Measurements from ENCODE around the gene SZRD1.

The SZRD1 gene

GRCh38 chr1:16391411-16391810 lies 24.4 kb downstream of the SZRD1 start:
- Histone ChIP-seq H3K9me3 (no peaks in the 10 kb centered on the region), H3K4me1 (no peaks in the 10 kb centered on the region), H3K36me3 (peaks cover 1% of the 10 kb centered on the region; the same call in 1 of the 2 replicates), H3K4me3 (ENCODE audit: low read depth, low read length) (no peak overlapping the region), H3K27me3 (no peaks in the 10 kb centered on the region)
- no peak for DNase-seq
- no peak for TF ChIP-seq CTCF (IDR thresholded peaks at IDR 0.05; ENCODE audit: low read depth, low read length)

GRCh38 chr1:16392740-16393569 lies 25.9 kb downstream of the SZRD1 start:
- DNase-seq, result no peak
- Histone ChIP-seq H3K4me1 (no peaks in the 10 kb centered on the region), H3K27me3 (no peaks in the 10 kb centered on the region), H3K9me3 (no peaks in the 10 kb centered on the region), H3K4me3 (ENCODE audit: low read depth, low read length) (no peak overlapping the region), H3K36me3 (peaks cover 6% of the 10 kb centered on the region; the same call in 1 of the 2 replicates)
- TF ChIP-seq CTCF (IDR thresholded peaks at IDR 0.05; ENCODE audit: low read depth, low read length), result no peak

GRCh38 chr1:16393570-16394521 lies 26.8 kb downstream of the SZRD1 start:
- Histone ChIP-seq H3K4me1 (no peaks in the 10 kb centered on the region), H3K27me3 (no peaks in the 10 kb centered on the region), H3K36me3 (peaks cover 6% of the 10 kb centered on the region; the same call in 1 of the 2 replicates)

GRCh38 chr1:16394977-16395376 lies 27.9 kb downstream of the SZRD1 start:
- Histone ChIP-seq H3K4me1 (no peaks in the 10 kb centered on the region), H3K9me3 (no peaks in the 10 kb centered on the region), H3K27me3 (no peaks in the 10 kb centered on the region), H3K4me3 (ENCODE audit: low read depth, low read length) (no peak overlapping the region), H3K36me3 (peaks cover 6% of the 10 kb centered on the region; the same call in 1 of the 2 replicates)
- no peak for TF ChIP-seq CTCF (IDR thresholded peaks at IDR 0.05; ENCODE audit: low read depth, low read length)
- no peak for DNase-seq

More at GRCh38 chr1:16393570-16394521, 26.8 kb downstream of the SZRD1 start:
- no peak overlapping the region for H3K4me3 ChIP-seq (ENCODE audit: low read depth, low read length)
- TF ChIP-seq CTCF (IDR thresholded peaks at IDR 0.05; ENCODE audit: low read depth, low read length), result no peak
- no peaks in the 10 kb centered on the region for H3K9me3 ChIP-seq
- DNase-seq, result no peak

GRCh38 chr1:16396591-16396990 lies 29.5 kb downstream of the SZRD1 start:
- no peak for TF ChIP-seq CTCF (IDR thresholded peaks at IDR 0.05; ENCODE audit: low read depth, low read length)
- H3K9me3 ChIP-seq, result no peaks in the 10 kb centered on the region
- H3K4me3 ChIP-seq (ENCODE audit: low read depth, low read length), result no peak overlapping the region
- no peaks in the 10 kb centered on the region for H3K27me3 ChIP-seq
- H3K4me1 ChIP-seq, result no peaks in the 10 kb centered on the region
- DNase-seq, result no peak
- peaks cover 6% of the 10 kb centered on the region; the same call in 1 of the 2 replicates for H3K36me3 ChIP-seq

Measured in BE2C (cell line).